ENCODE results near the gene F10. TPM values are rescaled to one million over a fixed set of nuclear protein-coding genes. Genes with fewer than 3 reads are reported as not detected.

F10 gene
- total RNA-seq, 1 experiment from 2014 or later: 0.18 TPM

DNA sequence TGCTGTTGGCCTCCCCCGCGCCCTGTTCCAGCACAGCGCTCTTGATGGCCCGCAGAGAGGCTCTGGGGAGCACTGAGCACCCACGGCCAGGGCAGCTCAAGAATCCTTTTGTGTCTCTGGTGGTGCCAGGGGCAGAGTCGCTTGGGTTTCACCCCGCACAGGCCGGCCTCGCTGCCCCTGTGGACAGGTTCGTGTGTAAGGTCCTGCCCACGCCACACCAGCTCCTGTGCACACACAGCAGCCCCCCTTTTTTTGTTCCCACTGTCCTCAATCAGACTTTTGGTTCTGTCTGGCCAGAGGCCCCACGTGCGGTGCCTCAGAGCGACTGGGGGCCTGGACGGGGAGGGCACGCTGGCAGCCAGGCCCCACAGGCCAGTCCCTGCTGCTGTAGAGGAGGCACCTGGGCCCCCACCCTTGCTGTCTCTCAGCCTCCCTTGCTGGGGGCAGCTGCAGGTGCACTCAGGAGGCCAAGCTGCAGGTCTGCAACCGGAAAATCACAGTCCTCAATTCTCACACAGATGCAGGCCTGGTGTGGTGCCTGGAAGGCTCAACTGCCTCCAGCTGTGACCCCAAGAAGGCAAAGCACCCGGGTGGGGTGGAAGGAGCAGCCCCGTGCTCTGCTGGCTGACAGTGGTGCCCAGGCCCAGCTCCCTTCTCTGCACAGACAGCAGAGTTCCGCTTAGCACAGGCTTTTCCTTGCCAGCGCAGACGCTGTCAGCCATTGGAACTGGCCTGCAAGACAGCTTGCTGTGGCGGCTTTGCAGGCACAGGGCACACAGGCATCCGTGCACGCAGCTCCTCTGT is 29.6 kb upstream of the F10 start:
- TF ChIP-seq, protein P1, sequence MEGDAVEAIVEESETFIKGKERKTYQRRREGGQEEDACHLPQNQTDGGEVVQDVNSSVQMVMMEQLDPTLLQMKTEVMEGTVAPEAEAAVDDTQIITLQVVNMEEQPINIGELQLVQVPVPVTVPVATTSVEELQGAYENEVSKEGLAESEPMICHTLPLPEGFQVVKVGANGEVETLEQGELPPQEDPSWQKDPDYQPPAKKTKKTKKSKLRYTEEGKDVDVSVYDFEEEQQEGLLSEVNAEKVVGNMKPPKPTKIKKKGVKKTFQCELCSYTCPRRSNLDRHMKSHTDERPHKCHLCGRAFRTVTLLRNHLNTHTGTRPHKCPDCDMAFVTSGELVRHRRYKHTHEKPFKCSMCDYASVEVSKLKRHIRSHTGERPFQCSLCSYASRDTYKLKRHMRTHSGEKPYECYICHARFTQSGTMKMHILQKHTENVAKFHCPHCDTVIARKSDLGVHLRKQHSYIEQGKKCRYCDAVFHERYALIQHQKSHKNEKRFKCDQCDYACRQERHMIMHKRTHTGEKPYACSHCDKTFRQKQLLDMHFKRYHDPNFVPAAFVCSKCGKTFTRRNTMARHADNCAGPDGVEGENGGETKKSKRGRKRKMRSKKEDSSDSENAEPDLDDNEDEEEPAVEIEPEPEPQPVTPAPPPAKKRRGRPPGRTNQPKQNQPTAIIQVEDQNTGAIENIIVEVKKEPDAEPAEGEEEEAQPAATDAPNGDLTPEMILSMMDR (IDR thresholded peaks at IDR 0.05): no peak
- TF ChIP-seq, protein P2, sequence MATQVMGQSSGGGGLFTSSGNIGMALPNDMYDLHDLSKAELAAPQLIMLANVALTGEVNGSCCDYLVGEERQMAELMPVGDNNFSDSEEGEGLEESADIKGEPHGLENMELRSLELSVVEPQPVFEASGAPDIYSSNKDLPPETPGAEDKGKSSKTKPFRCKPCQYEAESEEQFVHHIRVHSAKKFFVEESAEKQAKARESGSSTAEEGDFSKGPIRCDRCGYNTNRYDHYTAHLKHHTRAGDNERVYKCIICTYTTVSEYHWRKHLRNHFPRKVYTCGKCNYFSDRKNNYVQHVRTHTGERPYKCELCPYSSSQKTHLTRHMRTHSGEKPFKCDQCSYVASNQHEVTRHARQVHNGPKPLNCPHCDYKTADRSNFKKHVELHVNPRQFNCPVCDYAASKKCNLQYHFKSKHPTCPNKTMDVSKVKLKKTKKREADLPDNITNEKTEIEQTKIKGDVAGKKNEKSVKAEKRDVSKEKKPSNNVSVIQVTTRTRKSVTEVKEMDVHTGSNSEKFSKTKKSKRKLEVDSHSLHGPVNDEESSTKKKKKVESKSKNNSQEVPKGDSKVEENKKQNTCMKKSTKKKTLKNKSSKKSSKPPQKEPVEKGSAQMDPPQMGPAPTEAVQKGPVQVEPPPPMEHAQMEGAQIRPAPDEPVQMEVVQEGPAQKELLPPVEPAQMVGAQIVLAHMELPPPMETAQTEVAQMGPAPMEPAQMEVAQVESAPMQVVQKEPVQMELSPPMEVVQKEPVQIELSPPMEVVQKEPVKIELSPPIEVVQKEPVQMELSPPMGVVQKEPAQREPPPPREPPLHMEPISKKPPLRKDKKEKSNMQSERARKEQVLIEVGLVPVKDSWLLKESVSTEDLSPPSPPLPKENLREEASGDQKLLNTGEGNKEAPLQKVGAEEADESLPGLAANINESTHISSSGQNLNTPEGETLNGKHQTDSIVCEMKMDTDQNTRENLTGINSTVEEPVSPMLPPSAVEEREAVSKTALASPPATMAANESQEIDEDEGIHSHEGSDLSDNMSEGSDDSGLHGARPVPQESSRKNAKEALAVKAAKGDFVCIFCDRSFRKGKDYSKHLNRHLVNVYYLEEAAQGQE (IDR thresholded peaks at IDR 0.05; ENCODE audit: insufficient read depth in 1 of 2, low read depth in 2 of 2, low read length in 1 of 2): no peak
- no peak for TF ChIP-seq TCF7L2 (IDR thresholded peaks at IDR 0.05; ENCODE audit: low read depth, low read length)
- no peak for TF ChIP-seq POLR2AphosphoS5 (IDR thresholded peaks at IDR 0.05; ENCODE audit: low read depth, low read length)
- no peak for TF ChIP-seq SIN3A (IDR thresholded peaks at IDR 0.05; ENCODE audit: borderline replicate concordance, insufficient read depth, low read depth, low read length)
- no peaks in the 10 kb centered on the region for H3K9me3 ChIP-seq (ENCODE audit: control insufficient read depth, insufficient read depth, low read depth, low read length)
- no peak overlapping the region for H3K27ac ChIP-seq (ENCODE audit: low read length)
- no peak for DNase-seq (ENCODE audit: low read depth, low spot score)
- intact Hi-C loops (cut with micrococcal nuclease; ENCODE audit: unreplicated experiment) (no loop called here), in situ Hi-C loops (cut with HindIII; ENCODE audit: low pct_unique_long_range_greater_than_20kb, low sequenced_read_pairs) (no loop called here)
- H3K4me1 ChIP-seq (ENCODE audit: control insufficient read depth, insufficient read depth, low read length): no peaks in the 10 kb centered on the region
- H3K27me3 ChIP-seq (ENCODE audit: control insufficient read depth, insufficient read depth, low read length): no peaks in the 10 kb centered on the region
- ChIA-PET POLR2A (interaction anchor here (0.5 kb wide), 1 partner anchor 200 kb away, joined by 13 read pairs; no protein-coding TSS in a partner anchor), CTCF (no interaction called here)
- BruUV-seq (replicated peaks): no TSS peak
- no peak overlapping the region for H3K4me3 ChIP-seq (ENCODE audit: low read depth in 2 of 2, low read length in 2 of 2)
- H3K36me3 ChIP-seq (ENCODE audit: control insufficient read depth, insufficient read depth, low read length): no peaks in the 10 kb centered on the region
- ATAC-seq: no peak

DNA sequence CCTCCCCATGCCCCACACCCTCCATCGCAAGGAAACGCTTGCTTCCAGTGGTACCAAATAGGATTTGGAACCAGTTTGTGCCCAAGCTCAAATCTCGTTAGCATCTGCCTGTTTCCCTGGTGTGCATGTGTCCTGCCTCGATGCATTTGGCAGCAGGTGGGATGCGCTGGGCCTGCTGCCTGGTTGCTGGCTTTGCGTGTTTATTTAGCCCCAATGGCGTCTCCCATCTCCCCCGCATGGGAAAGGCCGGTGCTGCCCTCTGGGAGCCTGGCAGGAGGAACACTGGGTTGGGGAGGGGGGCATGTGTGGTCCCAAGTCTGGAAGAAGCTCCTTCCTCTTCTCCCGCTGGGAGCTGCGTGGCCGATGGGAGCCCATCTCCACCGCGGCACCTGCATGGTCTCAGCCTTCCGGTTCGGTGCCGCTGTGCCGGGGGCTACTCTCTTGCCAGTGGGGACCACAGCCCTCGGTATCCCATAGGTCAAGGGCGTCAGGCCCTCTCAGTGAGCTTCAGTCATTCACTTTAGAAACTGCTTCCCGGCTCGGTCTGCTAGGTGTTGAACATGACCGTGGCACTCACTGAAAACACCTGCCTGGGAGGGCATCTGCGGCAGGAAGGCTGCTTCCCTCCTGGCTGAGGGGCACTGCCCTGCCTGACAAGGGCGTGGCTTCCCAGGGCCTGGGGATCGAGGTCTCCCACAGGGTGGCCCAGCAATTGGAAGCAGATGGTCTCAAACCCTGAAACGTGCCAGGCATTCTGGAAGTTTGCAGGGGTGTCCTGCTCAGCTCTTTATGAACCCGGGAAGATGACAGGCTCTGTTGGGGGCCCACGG is 28.8 kb upstream of the F10 start:
- Histone ChIP-seq H3K36me3 (ENCODE audit: control insufficient read depth, insufficient read depth, low read length) (no peaks in the 10 kb centered on the region), H3K4me3 (ENCODE audit: low read depth in 2 of 2, low read length in 2 of 2) (no peak overlapping the region), H3K27ac (ENCODE audit: low read length) (no peak overlapping the region), H3K4me1 (ENCODE audit: control insufficient read depth, insufficient read depth, low read length) (no peaks in the 10 kb centered on the region), H3K27me3 (ENCODE audit: control insufficient read depth, insufficient read depth, low read length) (no peaks in the 10 kb centered on the region), H3K9me3 (ENCODE audit: control insufficient read depth, insufficient read depth, low read depth, low read length) (no peaks in the 10 kb centered on the region)
- TF ChIP-seq TCF7L2 (IDR thresholded peaks at IDR 0.05; ENCODE audit: low read depth, low read length): no peak
- TF ChIP-seq, protein P1 (IDR thresholded peaks at IDR 0.05): no peak
- no peak for TF ChIP-seq SIN3A (IDR thresholded peaks at IDR 0.05; ENCODE audit: borderline replicate concordance, insufficient read depth, low read depth, low read length)
- TF ChIP-seq, protein P2 (IDR thresholded peaks at IDR 0.05; ENCODE audit: insufficient read depth in 1 of 2, low read depth in 2 of 2, low read length in 1 of 2): no peak
- no peak for TF ChIP-seq POLR2AphosphoS5 (IDR thresholded peaks at IDR 0.05; ENCODE audit: low read depth, low read length)
- no TSS peak for BruUV-seq (replicated peaks)
- ATAC-seq: no peak
- no peak for DNase-seq (ENCODE audit: low read depth, low spot score)
- intact Hi-C loops (cut with micrococcal nuclease; ENCODE audit: unreplicated experiment): no loop called here
- ChIA-PET POLR2A (no interaction called here), CTCF (no interaction called here)
- in situ Hi-C loops (cut with HindIII; ENCODE audit: low pct_unique_long_range_greater_than_20kb, low sequenced_read_pairs): no loop called here

Data from Panc1 (cell line).